A549 (cell line): ENCODE results near the gene NEURL1. TPM values are rescaled to one million over a fixed set of nuclear protein-coding genes. Genes with fewer than 3 reads are reported as not detected.

Experiments used
- ATAC-seq, 2 experiments: fragments of 200-7000 bp in 1 of 2; fragments of >200 bp in 1 of 2; cut with Nextera tagmentation in 1 of 2; cut with Tn5 transposase in 1 of 2; 3 replicates each; pipeline versions ENCODE4 v1.8.0 to v1.9.1; 2018 to 2020; ENCODE audit warnings: mild to moderate bottlenecking in 1 of 2, moderate library complexity in 1 of 2
- CTCF ChIA-PET: fragments of 300-600 bp; sonication (Branson Sonifier 250); formaldehyde crosslinking; extraction: SDS; loops from one replicate; lab custom pipeline; 2021; ENCODE audit warnings: antibody characterized with exemption, inconsistent platforms; lab: Yijun Ruan, JAX
- POLR2A ChIA-PET: fragments of 350-600 bp; formaldehyde crosslinking; extraction: SDS; loops from one replicate; lab custom pipeline; 2021; ENCODE audit warnings: antibody characterized with exemption, inconsistent platforms; lab: Yijun Ruan, JAX
- DNase-seq, 2 experiments: peaks; one replicate each; pipeline versions ENCODE4 v3.0.0 to v3.0.0-alpha.2; 2011 to 2016; ENCODE audit warnings: low read depth in 1 of 2, low spot score in 1 of 2
- FAIRE-seq: peaks from 2 replicates; lab custom pipeline; 2011; peaks lifted over from hg19 to GRCh38; lab: Jason Lieb, UNC
- H3K27ac ChIP-seq, 2 experiments: fragments of >200 bp; sonication (Bioruptor Twin); formaldehyde crosslinking; 3 replicates each; pipeline ENCODE4 v1.5.1; 2016 to 2017
- H3K4me1 ChIP-seq: fragments of >200 bp; sonication (Bioruptor Twin); formaldehyde crosslinking; 3 replicates; pipeline ENCODE4 v1.6.1; 2016
- H3K4me2 ChIP-seq: fragments of >200 bp; sonication (Bioruptor Twin); formaldehyde crosslinking; 3 replicates; pipeline ENCODE4 v1.6.1; 2016
- H3K4me3 ChIP-seq: fragments of >200 bp; sonication (Bioruptor Twin); formaldehyde crosslinking; 3 replicates; pipeline ENCODE4 v1.5.1; 2016
- H3K9me3 ChIP-seq: fragments of >200 bp; sonication (Bioruptor Twin); formaldehyde crosslinking; 3 replicates; pipeline ENCODE4 v1.6.1; 2016
- BHLHE40 ChIP-seq: IDR thresholded peaks from 2 replicates; pipeline ENCODE4 v1.6.1; 2012; ENCODE audit warnings: low read depth, low read length, inconsistent platforms
- CHD2 ChIP-seq: fragments of 150-350 bp; IDR thresholded peaks from 2 replicates; pipeline ENCODE4 v1.6.1; 2014; ENCODE audit warnings: low read length; ENCODE audit not compliant: partially characterized antibody
- ESRRA ChIP-seq: fragments of 150-350 bp; IDR thresholded peaks from 2 replicates; pipeline ENCODE4 v1.6.1; 2014; ENCODE audit warnings: mild to moderate bottlenecking, low read length, borderline replicate concordance
- FOSL2 ChIP-seq, 2 experiments: fragments of 450-650 bp in 1 of 2; fragments of >200 bp in 1 of 2; sonication (Bioruptor Twin) in 1 of 2; formaldehyde crosslinking; IDR thresholded peaks; 2 replicates each; pipeline versions ENCODE4 v1.5.0 to v1.6.1; 2016 to 2020; ENCODE audit warnings: mild to moderate bottlenecking in 1 of 2, moderate library complexity in 1 of 2
- GATA3 ChIP-seq: IDR thresholded peaks from 2 replicates; pipeline ENCODE4 v1.6.1; 2012; ENCODE audit warnings: borderline replicate concordance
- HEYL ChIP-seq: fragments of 250-450 bp; sonication (Bioruptor Pico); IDR thresholded peaks from 2 replicates; pipeline ENCODE4 v1.8.0; 2021; ENCODE audit warnings: mild to moderate bottlenecking, moderate library complexity
- HOXA7 ChIP-seq: fragments of 250-450 bp; sonication (Bioruptor Pico); IDR thresholded peaks from 2 replicates; pipeline ENCODE4 v1.5.0; 2020; ENCODE audit warnings: mild to moderate bottlenecking, moderate library complexity
- HOXB13 ChIP-seq: fragments of 250-450 bp; sonication (Bioruptor Pico); IDR thresholded peaks from 2 replicates; pipeline ENCODE4 v1.5.0; 2020; ENCODE audit warnings: low read depth, mild to moderate bottlenecking, moderate library complexity
- HOXB5 ChIP-seq: fragments of 250-450 bp; sonication (Bioruptor Pico); IDR thresholded peaks from 2 replicates; pipeline ENCODE4 v1.5.0; 2020; ENCODE audit warnings: mild to moderate bottlenecking, moderate library complexity
- JUN ChIP-seq, 2 experiments: fragments of >200 bp; sonication (Bioruptor Twin); formaldehyde crosslinking; IDR thresholded peaks; 2 replicates in 1 of 2; 3 replicates in 1 of 2; pipeline ENCODE4 v1.6.1; 2016 to 2017
- JUNB ChIP-seq: fragments of >200 bp; sonication (Bioruptor Twin); formaldehyde crosslinking; IDR thresholded peaks from 2 replicates; pipeline ENCODE4 v1.6.1; 2016
- KDM5A ChIP-seq: fragments of 200-600 bp; sonication (generic); IDR thresholded peaks from 2 replicates; pipeline ENCODE4 v1.6.1; 2016; ENCODE audit warnings: antibody characterized with exemption, mild to moderate bottlenecking
- MAFK ChIP-seq: fragments of 450-650 bp; IDR thresholded peaks from 2 replicates; pipeline ENCODE4 v1.6.1; 2014; ENCODE audit not compliant: partially characterized antibody
- MAZ ChIP-seq: fragments of 150-350 bp; IDR thresholded peaks from 2 replicates; pipeline ENCODE4 v1.6.1; 2014; ENCODE audit warnings: antibody characterized with exemption, low read depth, low read length, borderline replicate concordance
- MYC ChIP-seq: IDR thresholded peaks from 2 replicates; pipeline ENCODE4 v1.6.1; 2012; ENCODE audit warnings: mild to moderate bottlenecking, inconsistent platforms, low read length, improper control_type of control experiment, borderline replicate concordance
- NFE2L2 ChIP-seq: fragments of 150-350 bp; conservative IDR thresholded peaks from 2 replicates; pipeline ENCODE4 v1.6.1; 2014; ENCODE audit warnings: low read length
- PHF8 ChIP-seq: fragments of 200-600 bp; sonication (generic); IDR thresholded peaks from 2 replicates; pipeline ENCODE4 v1.6.1; 2016; ENCODE audit warnings: low read depth, mild to moderate bottlenecking, antibody characterized with exemption, moderate library complexity, borderline replicate concordance
- POLR2A ChIP-seq: IDR thresholded peaks from 2 replicates; pipeline ENCODE4 v1.6.1; 2012; ENCODE audit warnings: mild to moderate bottlenecking, low read length
- RARB ChIP-seq: fragments of 250-450 bp; sonication (Bioruptor Pico); IDR thresholded peaks from 2 replicates; pipeline ENCODE4 v1.8.0; 2021; ENCODE audit warnings: mild to moderate bottlenecking, moderate library complexity
- RCOR1 ChIP-seq: fragments of 150-350 bp; IDR thresholded peaks from 2 replicates; pipeline ENCODE4 v1.6.1; 2014; ENCODE audit warnings: antibody characterized with exemption, low read length, low read depth
- RNF2 ChIP-seq: fragments of 200-600 bp; sonication (generic); IDR thresholded peaks from 2 replicates; pipeline ENCODE4 v1.6.1; 2016; ENCODE audit warnings: low read depth, mild to moderate bottlenecking, antibody characterized with exemption, moderate library complexity, borderline replicate concordance
- TFCP2L1 ChIP-seq: fragments of 250-450 bp; sonication (Bioruptor Pico); IDR thresholded peaks from 2 replicates; pipeline ENCODE4 v1.5.0; 2021; ENCODE audit warnings: mild to moderate bottlenecking
- TP53 ChIP-seq: fragments of 250-450 bp; sonication (Bioruptor Pico); IDR thresholded peaks from 2 replicates; pipeline ENCODE4 v1.5.0; 2021; ENCODE audit warnings: mild to moderate bottlenecking, moderate library complexity
- ZC3H11A ChIP-seq: fragments of 450-650 bp; IDR thresholded peaks from 2 replicates; pipeline ENCODE4 v1.6.1; 2014; ENCODE audit warnings: antibody characterized with exemption, mild to moderate bottlenecking
- WGBS: methylation state at CpG from one replicate; pipeline ENCODE4 v1.1.6; 2017; ENCODE audit errors: missing lambda C conversion rate; 5-methylcytosine and 5-hydroxymethylcytosine counted together
- polyA plus RNA-seq, 4 experiments: library from polyadenylated mRNA; depleted of rRNA in 3 of 4; stranded (reverse); fragments of >200 nt; fragmentation: RNase III in 1 of 4; extraction: RNeasy Plus Mini Kit Qiagen cat#74134 plus additional on column Dnase treatment in 1 of 4; gene quantifications; 2 replicates in 3 of 4; 3 replicates in 1 of 4; pipeline ENCODE4 v1.2.3, GENCODE V29; 2011 to 2017
- TF ChIP-seq, protein P1 (sequence below): IDR thresholded peaks from 2 replicates; pipeline ENCODE4 v1.6.1; 2012
- TF ChIP-seq, protein P2 (sequence below): fragments of 250-450 bp; sonication (Bioruptor Pico); IDR thresholded peaks from 2 replicates; pipeline ENCODE4 v1.5.0; 2021; ENCODE audit warnings: mild to moderate bottlenecking, moderate library complexity, borderline replicate concordance
- TF ChIP-seq, protein P3 (sequence below): fragments of 250-450 bp; sonication (Bioruptor Pico); IDR thresholded peaks from 2 replicates; pipeline ENCODE4 v1.5.0; 2020; ENCODE audit warnings: low read depth, mild to moderate bottlenecking, moderate library complexity
- TF ChIP-seq, protein P4 (sequence below): fragments of >200 bp; sonication (Bioruptor Twin); formaldehyde crosslinking; IDR thresholded peaks from 3 replicates; pipeline ENCODE4 v1.5.1; 2016

Gene NEURL1
- polyA plus RNA-seq, 2 of the 4 experiments (the other 2 are of a cell fraction), result 0.06 to 0.37 TPM

DNA sequence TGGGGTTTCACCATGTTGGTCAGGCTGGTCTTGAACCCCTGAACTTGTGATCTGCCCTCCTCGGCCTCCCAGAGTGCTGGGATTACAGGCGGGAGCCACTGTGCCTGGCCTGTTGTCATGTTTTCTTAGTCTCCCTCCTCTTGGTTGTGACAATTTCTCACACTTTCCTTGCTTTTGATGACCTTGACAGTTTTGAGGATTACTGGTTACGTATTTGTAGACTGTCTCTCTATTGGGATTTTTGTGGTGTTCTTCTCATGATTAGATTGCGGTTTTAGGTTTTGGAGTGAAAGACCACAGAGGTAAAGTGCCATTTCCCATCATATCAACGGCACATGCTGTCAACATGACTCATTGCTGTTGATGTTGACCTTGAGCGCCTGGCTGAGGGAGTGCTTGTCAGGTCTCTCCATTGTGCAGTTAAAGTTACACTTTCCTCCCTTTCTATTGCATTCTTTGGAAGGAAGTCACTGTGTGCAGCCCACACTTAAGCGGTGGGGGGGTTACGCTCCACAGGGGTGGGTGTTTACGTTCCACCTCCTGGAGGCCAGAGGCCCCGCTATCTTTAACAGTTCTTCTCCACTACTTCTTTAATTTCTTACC lies 10.8 kb downstream of the NEURL1 start:
- FAIRE-seq (peak; percentile 89), ATAC-seq (peak; percentile 71 to 81; a peak in 5 of 6 replicates), DNase-seq (peak; percentile 77 to 85)
- WGBS, result 16% methylated on average over 10 of the region's 10 CpGs
- H3K4me2 ChIP-seq, result peak overlapping the region; percentile 61
- CTCF ChIA-PET, result interaction anchor here (0.6 to 3.2 kb wide), 7 partner anchors 11 to 673 kb away, joined by 3 to 14 read pairs (median 5); partner anchors contain the start of gene NEURL1
- TF ChIP-seq, protein P1, sequence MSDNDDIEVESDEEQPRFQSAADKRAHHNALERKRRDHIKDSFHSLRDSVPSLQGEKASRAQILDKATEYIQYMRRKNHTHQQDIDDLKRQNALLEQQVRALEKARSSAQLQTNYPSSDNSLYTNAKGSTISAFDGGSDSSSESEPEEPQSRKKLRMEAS, result peak; percentile 88
- TF ChIP-seq ZC3H11A (no peak), NFE2L2 (no peak), CHD2 (no peak), JUNB (peak; percentile 50), RCOR1 (no peak), MAFK (peak; percentile 83), ESRRA (peak; percentile 57; the same call in 1 of the 2 replicates), HOXB5 (CRISPR knock-in tag) (0 out of 2 replicates have a peak, but pooled peaks have one; percentile 37), GATA3 (peak; percentile 63; the same call in 1 of the 2 replicates), FOSL2 (IDR thresholded peaks at IDR 0.05) (peak; percentile 44), FOSL2 (CRISPR knock-in tag; IDR thresholded peaks at IDR 0.05) (peak; percentile 75), TFCP2L1 (CRISPR knock-in tag) (no peak)
- TF ChIP-seq, protein P2, sequence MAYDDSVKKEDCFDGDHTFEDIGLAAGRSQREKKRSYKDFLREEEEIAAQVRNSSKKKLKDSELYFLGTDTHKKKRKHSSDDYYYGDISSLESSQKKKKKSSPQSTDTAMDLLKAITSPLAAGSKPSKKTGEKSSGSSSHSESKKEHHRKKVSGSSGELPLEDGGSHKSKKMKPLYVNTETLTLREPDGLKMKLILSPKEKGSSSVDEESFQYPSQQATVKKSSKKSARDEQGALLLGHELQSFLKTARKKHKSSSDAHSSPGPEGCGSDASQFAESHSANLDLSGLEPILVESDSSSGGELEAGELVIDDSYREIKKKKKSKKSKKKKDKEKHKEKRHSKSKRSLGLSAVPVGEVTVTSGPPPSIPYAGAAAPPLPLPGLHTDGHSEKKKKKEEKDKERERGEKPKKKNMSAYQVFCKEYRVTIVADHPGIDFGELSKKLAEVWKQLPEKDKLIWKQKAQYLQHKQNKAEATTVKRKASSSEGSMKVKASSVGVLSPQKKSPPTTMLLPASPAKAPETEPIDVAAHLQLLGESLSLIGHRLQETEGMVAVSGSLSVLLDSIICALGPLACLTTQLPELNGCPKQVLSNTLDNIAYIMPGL (CRISPR knock-in tag), result no peak
- TF ChIP-seq, all 56 proteins: peak for 7
- POLR2A ChIA-PET, result no interaction called here
- H3K27ac ChIP-seq, result peak overlapping the region; percentile 45 to 60; a peak in 3 of 6 replicates
- no peaks in the 10 kb centered on the region for H3K9me3 ChIP-seq
- H3K4me1 ChIP-seq, result peaks cover 12% of the 10 kb centered on the region
- no peak overlapping the region for H3K4me3 ChIP-seq

DNA sequence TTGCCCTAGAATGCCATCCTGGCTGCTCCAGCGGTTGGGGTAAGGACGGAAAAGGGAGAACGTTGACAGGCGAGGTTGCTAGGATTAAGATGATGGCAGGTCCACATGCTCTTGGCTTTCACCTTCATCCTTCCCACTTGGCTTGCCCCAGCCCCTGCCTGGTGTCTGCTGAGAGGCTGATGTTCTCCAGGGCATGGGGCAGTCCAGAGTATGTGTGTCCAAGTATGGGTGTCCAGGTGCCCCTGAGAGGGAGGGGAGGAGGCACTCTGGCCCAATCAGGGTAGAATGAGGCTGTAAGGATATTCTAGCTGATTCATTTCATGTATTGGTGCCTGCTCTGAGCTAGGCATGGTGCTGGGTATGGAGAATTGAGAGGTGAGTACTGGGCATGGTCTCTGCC lies 12.6 kb downstream of the NEURL1 start:
- 93% methylated on average over 4 of the region's 4 CpGs for WGBS
- ChIA-PET CTCF (interaction anchor here (0.6 to 3.2 kb wide), 7 partner anchors 9 to 89 kb away, joined by 3 to 14 read pairs (median 5); partner anchors contain the start of gene NEURL1), POLR2A (no interaction called here)
- H3K9me3 ChIP-seq, result no peaks in the 10 kb centered on the region
- ATAC-seq (no peak), DNase-seq (no peak), FAIRE-seq (no peak)
- H3K4me2 ChIP-seq, result no peak overlapping the region
- no peak overlapping the region; a peak in 1 of 6 replicates for H3K27ac ChIP-seq
- no peak overlapping the region for H3K4me3 ChIP-seq
- TF ChIP-seq, protein P3, sequence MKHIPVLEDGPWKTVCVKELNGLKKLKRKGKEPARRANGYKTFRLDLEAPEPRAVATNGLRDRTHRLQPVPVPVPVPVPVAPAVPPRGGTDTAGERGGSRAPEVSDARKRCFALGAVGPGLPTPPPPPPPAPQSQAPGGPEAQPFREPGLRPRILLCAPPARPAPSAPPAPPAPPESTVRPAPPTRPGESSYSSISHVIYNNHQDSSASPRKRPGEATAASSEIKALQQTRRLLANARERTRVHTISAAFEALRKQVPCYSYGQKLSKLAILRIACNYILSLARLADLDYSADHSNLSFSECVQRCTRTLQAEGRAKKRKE (CRISPR knock-in tag), result no peak
- no peak for TF ChIP-seq MAFK
- no peak for TF ChIP-seq HEYL (CRISPR knock-in tag)
- TF ChIP-seq RARB, result no peak
- no peak for TF ChIP-seq JUN (IDR thresholded peaks at IDR 0.05)
- no peak for TF ChIP-seq PHF8
- TF ChIP-seq RNF2, result no peak
- no peak for TF ChIP-seq TP53 (CRISPR knock-in tag)
- TF ChIP-seq HOXB13 (CRISPR knock-in tag), result no peak
- no peak for TF ChIP-seq BHLHE40
- no peak for TF ChIP-seq MYC
- TF ChIP-seq JUNB, result no peak
- TF ChIP-seq HOXA7 (CRISPR knock-in tag), result no peak
- TF ChIP-seq POLR2A, result no peak
- TF ChIP-seq KDM5A, result no peak
- TF ChIP-seq, protein P4, sequence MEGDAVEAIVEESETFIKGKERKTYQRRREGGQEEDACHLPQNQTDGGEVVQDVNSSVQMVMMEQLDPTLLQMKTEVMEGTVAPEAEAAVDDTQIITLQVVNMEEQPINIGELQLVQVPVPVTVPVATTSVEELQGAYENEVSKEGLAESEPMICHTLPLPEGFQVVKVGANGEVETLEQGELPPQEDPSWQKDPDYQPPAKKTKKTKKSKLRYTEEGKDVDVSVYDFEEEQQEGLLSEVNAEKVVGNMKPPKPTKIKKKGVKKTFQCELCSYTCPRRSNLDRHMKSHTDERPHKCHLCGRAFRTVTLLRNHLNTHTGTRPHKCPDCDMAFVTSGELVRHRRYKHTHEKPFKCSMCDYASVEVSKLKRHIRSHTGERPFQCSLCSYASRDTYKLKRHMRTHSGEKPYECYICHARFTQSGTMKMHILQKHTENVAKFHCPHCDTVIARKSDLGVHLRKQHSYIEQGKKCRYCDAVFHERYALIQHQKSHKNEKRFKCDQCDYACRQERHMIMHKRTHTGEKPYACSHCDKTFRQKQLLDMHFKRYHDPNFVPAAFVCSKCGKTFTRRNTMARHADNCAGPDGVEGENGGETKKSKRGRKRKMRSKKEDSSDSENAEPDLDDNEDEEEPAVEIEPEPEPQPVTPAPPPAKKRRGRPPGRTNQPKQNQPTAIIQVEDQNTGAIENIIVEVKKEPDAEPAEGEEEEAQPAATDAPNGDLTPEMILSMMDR, result no peak
- TF ChIP-seq TFCP2L1 (CRISPR knock-in tag), result no peak
- TF ChIP-seq MAZ, result no peak
- TF ChIP-seq CHD2, result no peak
- peaks cover 12% of the 10 kb centered on the region for H3K4me1 ChIP-seq
